ENCODE results near the gene TLCD5. TPM values are rescaled to one million over a fixed set of nuclear protein-coding genes. Genes with fewer than 3 reads are reported as not detected.

TLCD5 gene
- total RNA-seq, 2 donors from 2014 or later, result 13.8 to 20.1 TPM

GRCh38 chr11:120336641-120337354, 11.7 kb downstream of the TLCD5 start:
- Histone ChIP-seq H3K4me1 (ENCODE audit: control insufficient read depth, insufficient read depth, low read length) (peaks cover 10% of the 10 kb centered on the region), H3K36me3 (ENCODE audit: control insufficient read depth, insufficient read depth, low read length) (no peaks in the 10 kb centered on the region), H3K9me3 (ENCODE audit: control insufficient read depth, low read length) (no peaks in the 10 kb centered on the region), H3K9ac (ENCODE audit: extremely low read depth, low read length, poor library complexity, severe bottlenecking) (peak overlapping the region; percentile 67), H3K27me3 (ENCODE audit: control insufficient read depth, insufficient read depth, low read length, poor library complexity, severe bottlenecking) (no peaks in the 10 kb centered on the region), H3K4me3 (ENCODE audit: low read length) (peak overlapping the region; percentile 89), H3K27ac (ENCODE audit: low read depth, low read length) (peak overlapping the region; percentile 71)
- Mint-ChIP-seq H3K4me1 (peaks cover 34% of the 10 kb centered on the region), H3K27ac (peak overlapping the region; percentile 97), H3K9me3 (no peaks in the 10 kb centered on the region), H3K4me3 (peak overlapping the region; percentile 99), H3K27me3 (ENCODE audit: insufficient read depth) (no peaks in the 10 kb centered on the region), H3K36me3 (ENCODE audit: low read depth) (peaks cover 2% of the 10 kb centered on the region)
- 0% methylated on average over 40 to 56 of the region's 56 CpGs for WGBS, 2 experiments (ENCODE audit: insufficient coverage in 1 of 2, insufficient read length in 1 of 2)
- TF ChIP-seq, protein P1, sequence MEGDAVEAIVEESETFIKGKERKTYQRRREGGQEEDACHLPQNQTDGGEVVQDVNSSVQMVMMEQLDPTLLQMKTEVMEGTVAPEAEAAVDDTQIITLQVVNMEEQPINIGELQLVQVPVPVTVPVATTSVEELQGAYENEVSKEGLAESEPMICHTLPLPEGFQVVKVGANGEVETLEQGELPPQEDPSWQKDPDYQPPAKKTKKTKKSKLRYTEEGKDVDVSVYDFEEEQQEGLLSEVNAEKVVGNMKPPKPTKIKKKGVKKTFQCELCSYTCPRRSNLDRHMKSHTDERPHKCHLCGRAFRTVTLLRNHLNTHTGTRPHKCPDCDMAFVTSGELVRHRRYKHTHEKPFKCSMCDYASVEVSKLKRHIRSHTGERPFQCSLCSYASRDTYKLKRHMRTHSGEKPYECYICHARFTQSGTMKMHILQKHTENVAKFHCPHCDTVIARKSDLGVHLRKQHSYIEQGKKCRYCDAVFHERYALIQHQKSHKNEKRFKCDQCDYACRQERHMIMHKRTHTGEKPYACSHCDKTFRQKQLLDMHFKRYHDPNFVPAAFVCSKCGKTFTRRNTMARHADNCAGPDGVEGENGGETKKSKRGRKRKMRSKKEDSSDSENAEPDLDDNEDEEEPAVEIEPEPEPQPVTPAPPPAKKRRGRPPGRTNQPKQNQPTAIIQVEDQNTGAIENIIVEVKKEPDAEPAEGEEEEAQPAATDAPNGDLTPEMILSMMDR (conservative IDR thresholded peaks at IDR 0.05), result no peak
- peak; percentile 86 for DNase-seq

- peak overlapping the region; percentile 89 for H3K4me3 ChIP-seq (ENCODE audit: low read length)
- H3K27ac Mint-ChIP-seq, result peak overlapping the region; percentile 97
- no peaks in the 10 kb centered on the region for H3K36me3 Mint-ChIP-seq (ENCODE audit: low read depth)
- H3K9me3 ChIP-seq (ENCODE audit: control insufficient read depth, low read length), result no peaks in the 10 kb centered on the region
- peaks cover 10% of the 10 kb centered on the region for H3K4me1 ChIP-seq (ENCODE audit: control insufficient read depth, insufficient read depth, low read length)
- DNase-seq, result no peak
- no peaks in the 10 kb centered on the region for H3K36me3 ChIP-seq (ENCODE audit: control insufficient read depth, insufficient read depth, low read length)
- no peaks in the 10 kb centered on the region for H3K27me3 ChIP-seq (ENCODE audit: control insufficient read depth, insufficient read depth, low read length, poor library complexity, severe bottlenecking)
- no peaks in the 10 kb centered on the region for H3K9me3 Mint-ChIP-seq
- H3K4me3 Mint-ChIP-seq, result peak overlapping the region; percentile 99
- TF ChIP-seq, protein P1 (conservative IDR thresholded peaks at IDR 0.05), result no peak
- peak overlapping the region; percentile 67 for H3K9ac ChIP-seq (ENCODE audit: extremely low read depth, low read length, poor library complexity, severe bottlenecking)
- WGBS, 2 experiments (ENCODE audit: insufficient coverage in 1 of 2, insufficient read length in 1 of 2), result 2 to 12% methylated on average over 10 to 18 of the region's 18 CpGs
- H3K4me1 Mint-ChIP-seq, result peaks cover 41% of the 10 kb centered on the region
- no peak overlapping the region for H3K27ac ChIP-seq (ENCODE audit: low read depth, low read length)
- H3K27me3 Mint-ChIP-seq (ENCODE audit: insufficient read depth), result no peaks in the 10 kb centered on the region
Observed at GRCh38 chr11:120337355-120338106, 12.4 kb downstream of the TLCD5 start.

GRCh38 chr11:120338107-120338933, 13.2 kb downstream of the TLCD5 start:
- H3K36me3 Mint-ChIP-seq (ENCODE audit: low read depth), result no peaks in the 10 kb centered on the region
- Histone ChIP-seq H3K4me3 (ENCODE audit: low read length) (peak overlapping the region; percentile 89), H3K4me1 (ENCODE audit: control insufficient read depth, insufficient read depth, low read length) (peaks cover 10% of the 10 kb centered on the region), H3K27ac (ENCODE audit: low read depth, low read length) (no peak overlapping the region), H3K9me3 (ENCODE audit: control insufficient read depth, low read length) (no peaks in the 10 kb centered on the region), H3K9ac (ENCODE audit: extremely low read depth, low read length, poor library complexity, severe bottlenecking) (peak overlapping the region; percentile 67), H3K36me3 (ENCODE audit: control insufficient read depth, insufficient read depth, low read length) (no peaks in the 10 kb centered on the region), H3K27me3 (ENCODE audit: control insufficient read depth, insufficient read depth, low read length, poor library complexity, severe bottlenecking) (no peaks in the 10 kb centered on the region)
- TF ChIP-seq, protein P1 (conservative IDR thresholded peaks at IDR 0.05), result no peak
- 53 to 56% methylated on average over 2 to 7 of the region's 7 CpGs for WGBS, 2 experiments (ENCODE audit: insufficient coverage in 1 of 2, insufficient read length in 1 of 2)
- peak overlapping the region; percentile 99 for H3K4me3 Mint-ChIP-seq
- no peak for DNase-seq
- no peak overlapping the region for H3K27ac Mint-ChIP-seq
- H3K9me3 Mint-ChIP-seq, result no peaks in the 10 kb centered on the region
- H3K27me3 Mint-ChIP-seq (ENCODE audit: insufficient read depth), result no peaks in the 10 kb centered on the region
- peaks cover 39% of the 10 kb centered on the region for H3K4me1 Mint-ChIP-seq

Data from endodermal cell (in vitro differentiated cells).